ENCODE data around the gene WDR73.

GRCh38 chr15:84699538-84700191 lies 45.6 kb upstream of the WDR73 start:
- TF ChIP-seq CTCF (IDR thresholded peaks at IDR 0.05) (no peak), POLR2A (IDR thresholded peaks at IDR 0.05) (no peak)

Data from uterus (tissue), 2 donors.